ENCODE results near the gene SAMD4B.

SAMD4B gene

GRCh38 chr19:39403331-39404312, 61.4 kb downstream of the SAMD4B start:
- intact Hi-C loops (cut with DNase I): no loop called here
- peak in 9 of 10 donors; percentile 53 to 95 (median 75) for DNase-seq

- DNase-seq: no peak
- intact Hi-C loops (cut with DNase I): no loop called here
These were observed 63.2 kb downstream of the SAMD4B start for GRCh38 chr19:39405261-39405957.

DNA sequence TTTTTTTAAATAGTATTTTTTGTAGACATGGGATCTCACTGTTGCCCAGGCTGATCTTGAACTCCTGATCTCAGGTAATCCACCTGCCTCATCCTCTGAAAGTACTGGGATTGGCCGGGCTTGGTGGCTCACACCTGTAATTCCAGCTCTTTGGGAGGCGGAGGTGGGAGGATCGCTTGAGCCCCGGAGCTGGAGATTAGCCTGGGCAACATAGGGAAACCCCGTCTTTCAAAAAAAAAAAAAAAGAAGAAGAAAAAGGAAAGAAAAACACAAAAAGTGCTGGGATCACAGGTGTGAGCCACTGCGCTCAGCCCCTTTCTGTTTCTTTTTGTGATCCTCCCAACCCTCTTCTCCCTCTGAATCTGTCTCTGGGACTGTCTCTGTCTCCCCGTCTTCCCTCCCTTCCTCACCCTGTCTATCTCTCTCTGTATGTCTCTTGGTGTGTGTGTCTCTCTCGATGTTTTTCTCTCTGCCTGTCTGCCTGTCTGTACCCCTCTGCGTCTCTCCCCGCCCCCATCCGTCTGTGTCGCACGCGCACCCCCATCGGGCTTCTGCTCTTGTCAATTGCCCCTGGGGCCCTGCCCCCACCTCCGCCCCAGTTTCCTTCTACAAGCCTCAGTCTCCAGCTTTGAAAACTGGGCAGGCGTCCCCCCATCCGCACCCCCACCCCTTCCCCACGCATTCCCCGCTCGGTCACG, 63.9 kb downstream of the SAMD4B start:
- DNase-seq: peak in 2 of 10 donors; percentile 50 to 66
- intact Hi-C loops (cut with DNase I): no loop called here

DNA sequence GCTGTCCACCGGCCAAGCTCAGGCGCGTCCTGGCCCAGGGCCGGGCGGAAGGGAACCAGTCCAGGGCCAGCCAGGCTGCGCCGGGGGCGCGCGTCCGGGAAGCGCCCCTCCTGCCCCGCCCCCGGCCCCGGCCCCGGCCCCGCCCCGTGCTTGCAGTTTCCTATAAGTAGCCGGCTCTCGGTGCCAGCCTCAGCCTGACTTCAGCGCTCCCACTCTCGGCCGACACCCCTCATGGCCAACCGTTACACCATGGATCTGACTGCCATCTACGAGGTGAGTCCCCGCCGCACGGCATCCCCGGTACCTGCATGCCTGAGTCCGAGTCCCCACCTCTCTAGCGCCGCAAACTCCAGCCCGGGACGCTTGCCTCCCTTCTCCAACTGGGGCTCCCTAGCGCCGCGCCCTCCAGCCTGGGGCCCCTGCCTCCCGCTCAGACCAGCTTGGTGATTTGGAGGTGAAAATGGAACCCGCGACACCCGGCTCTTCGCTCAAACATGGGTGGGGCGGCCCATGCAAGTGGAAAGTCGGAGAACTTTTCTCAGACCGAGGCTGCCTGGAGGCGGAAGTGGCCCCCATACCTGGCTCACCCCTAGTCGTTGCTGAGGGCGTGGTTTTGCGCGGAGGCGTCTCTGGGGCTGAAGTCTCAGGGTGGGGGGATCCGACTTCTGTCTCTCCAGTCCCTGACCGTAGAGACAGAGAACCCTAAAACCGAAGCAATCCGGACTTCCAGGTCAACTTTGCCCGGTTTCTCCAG, 64.6 kb downstream of the SAMD4B start, which contains the start of gene ZFP36:
TSS of gene ZFP36 (plus strand) at position 192 of the 754 bp plus-strand sequence. CDS start at position 250, 58 bp downstream.
- peak; percentile 52 to 95 (median 80) for DNase-seq
- intact Hi-C loops (cut with DNase I): no loop called here

GRCh38 chr19:39407410-39407659, 65.1 kb downstream of the SAMD4B start:
- intact Hi-C loops (cut with DNase I): no loop called here
- DNase-seq: no peak

DNA sequence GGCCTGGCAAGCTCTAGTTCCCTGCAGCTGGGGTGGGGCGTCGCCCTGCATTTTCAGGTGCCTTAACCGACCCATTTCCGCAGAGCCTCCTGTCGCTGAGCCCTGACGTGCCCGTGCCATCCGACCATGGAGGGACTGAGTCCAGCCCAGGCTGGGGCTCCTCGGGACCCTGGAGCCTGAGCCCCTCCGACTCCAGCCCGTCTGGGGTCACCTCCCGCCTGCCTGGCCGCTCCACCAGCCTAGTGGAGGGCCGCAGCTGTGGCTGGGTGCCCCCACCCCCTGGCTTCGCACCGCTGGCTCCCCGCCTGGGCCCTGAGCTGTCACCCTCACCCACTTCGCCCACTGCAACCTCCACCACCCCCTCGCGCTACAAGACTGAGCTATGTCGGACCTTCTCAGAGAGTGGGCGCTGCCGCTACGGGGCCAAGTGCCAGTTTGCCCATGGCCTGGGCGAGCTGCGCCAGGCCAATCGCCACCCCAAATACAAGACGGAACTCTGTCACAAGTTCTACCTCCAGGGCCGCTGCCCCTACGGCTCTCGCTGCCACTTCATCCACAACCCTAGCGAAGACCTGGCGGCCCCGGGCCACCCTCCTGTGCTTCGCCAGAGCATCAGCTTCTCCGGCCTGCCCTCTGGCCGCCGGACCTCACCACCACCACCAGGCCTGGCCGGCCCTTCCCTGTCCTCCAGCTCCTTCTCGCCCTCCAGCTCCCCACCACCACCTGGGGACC, 65.6 kb downstream of the SAMD4B start:
- peak in 1 of 10 donors; percentile 85 for DNase-seq

DNA sequence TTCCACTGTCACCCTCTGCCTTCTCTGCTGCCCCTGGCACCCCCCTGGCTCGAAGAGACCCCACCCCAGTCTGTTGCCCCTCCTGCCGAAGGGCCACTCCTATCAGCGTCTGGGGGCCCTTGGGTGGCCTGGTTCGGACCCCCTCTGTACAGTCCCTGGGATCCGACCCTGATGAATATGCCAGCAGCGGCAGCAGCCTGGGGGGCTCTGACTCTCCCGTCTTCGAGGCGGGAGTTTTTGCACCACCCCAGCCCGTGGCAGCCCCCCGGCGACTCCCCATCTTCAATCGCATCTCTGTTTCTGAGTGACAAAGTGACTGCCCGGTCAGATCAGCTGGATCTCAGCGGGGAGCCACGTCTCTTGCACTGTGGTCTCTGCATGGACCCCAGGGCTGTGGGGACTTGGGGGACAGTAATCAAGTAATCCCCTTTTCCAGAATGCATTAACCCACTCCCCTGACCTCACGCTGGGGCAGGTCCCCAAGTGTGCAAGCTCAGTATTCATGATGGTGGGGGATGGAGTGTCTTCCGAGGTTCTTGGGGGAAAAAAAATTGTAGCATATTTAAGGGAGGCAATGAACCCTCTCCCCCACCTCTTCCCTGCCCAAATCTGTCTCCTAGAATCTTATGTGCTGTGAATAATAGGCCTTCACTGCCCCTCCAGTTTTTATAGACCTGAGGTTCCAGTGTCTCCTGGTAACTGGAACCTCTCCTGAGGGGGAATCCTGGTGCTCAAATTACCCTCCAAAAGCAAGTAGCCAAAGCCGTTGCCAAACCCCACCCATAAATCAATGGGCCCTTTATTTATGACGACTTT, 66.4 kb downstream of the SAMD4B start:
- peak in 1 of 10 donors; percentile 80 for DNase-seq
- intact Hi-C loops (cut with DNase I): no loop called here

More for the DNA sequence above, 65.6 kb downstream of the SAMD4B start:
- intact Hi-C loops (cut with DNase I): no loop called here

- peak in 8 of 10 donors; percentile 45 to 91 (median 69) for DNase-seq
- intact Hi-C loops (cut with DNase I): loop anchor here (5.0 kb wide), 1 partner anchor 67 kb away; the partner anchor contains the start of gene SAMD4B
These were observed 67.2 kb downstream of the SAMD4B start for GRCh38 chr19:39409208-39410016.

DNA sequence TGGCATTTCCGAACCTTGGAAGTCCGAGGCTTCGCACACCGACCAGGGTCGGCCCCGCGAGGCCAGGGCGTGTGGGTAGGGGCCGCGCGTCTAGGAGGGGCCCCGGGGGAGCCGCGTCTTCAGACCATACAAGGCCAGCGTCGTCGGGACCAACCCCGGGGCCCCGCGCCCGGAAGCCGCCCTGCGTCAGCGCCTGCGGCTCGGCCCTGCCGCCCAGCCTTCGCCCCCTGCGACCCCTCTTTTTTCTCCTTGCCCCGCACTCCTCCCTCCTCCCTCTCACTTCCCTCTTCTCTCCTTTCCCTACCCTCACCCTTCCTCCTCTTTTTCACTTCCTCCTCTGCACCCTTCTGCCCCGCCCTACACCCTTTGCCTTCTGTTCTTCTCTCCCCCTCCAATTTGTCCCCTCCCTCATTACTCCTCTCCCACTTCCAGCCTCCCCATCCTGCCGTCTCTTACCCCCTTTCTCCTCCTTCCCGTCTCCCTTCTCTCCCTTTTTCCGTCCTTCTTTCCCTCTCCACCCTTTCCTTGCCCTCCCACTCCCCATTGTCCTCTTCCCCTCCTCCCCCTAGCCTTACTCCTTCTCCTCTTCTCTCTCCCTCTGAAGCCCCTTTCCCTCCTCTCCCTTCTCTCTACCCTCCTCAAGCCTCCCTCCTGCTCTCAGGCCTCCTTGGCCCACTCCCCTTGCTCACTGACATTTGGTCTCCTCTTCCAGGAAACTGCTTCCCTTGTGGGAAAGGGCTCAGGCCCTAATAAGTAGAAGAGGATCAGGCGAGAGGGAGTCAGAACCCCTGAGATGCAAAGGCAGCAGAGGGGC, 68.0 kb downstream of the SAMD4B start:
- intact Hi-C loops (cut with DNase I): loop anchor here (5.0 kb wide), 1 partner anchor 68 kb away; the partner anchor contains the start of gene SAMD4B
- DNase-seq: peak in 4 of 10 donors; percentile 18 to 91 (median 36)

- intact Hi-C loops (cut with DNase I): loop anchor here (1.0 to 5.0 kb wide), 2 partner anchors 13 to 68 kb away; partner anchors contain the start of gene SAMD4B
- no peak for DNase-seq
These were observed 68.5 kb downstream of the SAMD4B start for GRCh38 chr19:39410831-39411080.

GRCh38 chr19:39411081-39411831, 69.0 kb downstream of the SAMD4B start:
- intact Hi-C loops (cut with DNase I): loop anchor here (1.0 to 5.0 kb wide), 2 partner anchors 14 to 69 kb away; partner anchors contain the start of gene SAMD4B
- no peak for DNase-seq

DNA sequence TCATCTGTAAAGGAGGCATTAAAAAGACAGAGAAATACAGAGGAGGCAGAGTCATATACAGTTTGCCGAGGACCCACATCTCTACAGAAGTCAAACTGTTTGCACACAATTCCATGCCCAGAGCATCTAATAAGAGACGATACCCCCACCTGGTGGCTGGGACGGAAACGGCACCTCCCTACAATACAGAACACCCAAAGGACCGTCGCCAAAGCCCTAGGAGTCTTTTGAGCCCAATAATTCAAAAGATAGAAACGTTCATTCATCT, 69.5 kb downstream of the SAMD4B start:
- intact Hi-C loops (cut with DNase I): loop anchor here (1.0 to 5.0 kb wide), 2 partner anchors 14 to 69 kb away; partner anchors contain the start of gene SAMD4B
- DNase-seq: peak; percentile 63 to 96 (median 79)

- intact Hi-C loops (cut with DNase I): loop anchor here (5.0 kb wide), 1 partner anchor 70 kb away; the partner anchor contains the start of gene SAMD4B
- DNase-seq: peak; percentile 85 to 99 (median 94)
These were observed 70.1 kb downstream of the SAMD4B start, which contains the start of gene PLEKHG2 for GRCh38 chr19:39412100-39412866. TSS of gene PLEKHG2 (plus strand) at chr19:39412669. CDS start at chr19:39414087, 1,418 bp downstream.

DNA sequence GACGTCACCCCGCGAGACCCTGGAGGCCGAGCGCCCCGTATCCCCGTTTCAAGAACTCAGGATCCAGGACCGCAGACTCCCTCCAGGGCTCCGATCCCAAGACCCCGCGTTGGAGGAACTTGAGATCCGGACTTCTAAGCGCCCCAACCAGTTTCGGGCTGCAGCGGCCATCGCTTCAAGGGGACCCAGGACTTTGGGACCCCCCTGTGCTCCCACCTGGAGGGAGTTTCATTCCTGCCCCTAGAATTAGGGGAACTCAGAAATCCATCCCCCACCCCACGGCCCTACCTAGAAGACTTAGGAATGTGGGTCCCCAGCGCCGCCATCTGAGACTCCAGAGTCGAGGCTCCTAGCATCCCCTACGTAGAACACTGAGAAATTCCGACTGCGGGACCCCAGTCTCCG, 70.6 kb downstream of the SAMD4B start:
- peak in 2 of 10 donors; percentile 18 to 92 for DNase-seq
- intact Hi-C loops (cut with DNase I): loop anchor here (5.0 kb wide), 1 partner anchor 71 kb away; the partner anchor contains the start of gene SAMD4B
